ENCODE results near the gene ADGRD2.

Gene ADGRD2

GRCh38 chr9:124456341-124457078, 6.3 kb downstream of the ADGRD2 start:
- no peak for DNase-seq (ENCODE audit: low spot score)

- DNase-seq (ENCODE audit: low spot score): no peak
Observed at GRCh38 chr9:124457079-124457886, 7.0 kb downstream of the ADGRD2 start.

- no peak for DNase-seq (ENCODE audit: low spot score)
Observed at GRCh38 chr9:124457887-124458431, 7.7 kb downstream of the ADGRD2 start.

GRCh38 chr9:124458441-124458840, 8.2 kb downstream of the ADGRD2 start:
- DNase-seq (ENCODE audit: low spot score): no peak

- no peak for DNase-seq (ENCODE audit: low spot score)
Observed at GRCh38 chr9:124462739-124463138, 12.5 kb downstream of the ADGRD2 start.

GRCh38 chr9:124465736-124466135, 15.5 kb downstream of the ADGRD2 start:
- no peak for DNase-seq (ENCODE audit: low spot score)

- no peak for DNase-seq (ENCODE audit: low spot score)
Observed at GRCh38 chr9:124467410-124468060, 17.3 kb downstream of the ADGRD2 start.

GRCh38 chr9:124468061-124468740, 17.9 kb downstream of the ADGRD2 start:
- DNase-seq (ENCODE audit: low spot score): no peak

- no peak for DNase-seq (ENCODE audit: low spot score)
Observed at GRCh38 chr9:124469011-124469832, 19.0 kb downstream of the ADGRD2 start.

- no peak for DNase-seq (ENCODE audit: low spot score)
Observed at GRCh38 chr9:124470306-124470705, 20.1 kb downstream of the ADGRD2 start.

GRCh38 chr9:124470726-124471125, 20.5 kb downstream of the ADGRD2 start:
- no peak for DNase-seq (ENCODE audit: low spot score)

GRCh38 chr9:124471761-124472160, 21.5 kb downstream of the ADGRD2 start:
- DNase-seq (ENCODE audit: low spot score): no peak

GRCh38 chr9:124472770-124473169, 22.5 kb downstream of the ADGRD2 start:
- no peak for DNase-seq (ENCODE audit: low spot score)

- no peak for DNase-seq (ENCODE audit: low spot score)
Observed at GRCh38 chr9:124473310-124473709, 23.1 kb downstream of the ADGRD2 start.

- DNase-seq (ENCODE audit: low spot score): no peak
Observed at GRCh38 chr9:124474151-124474550, 23.9 kb downstream of the ADGRD2 start.

GRCh38 chr9:124475158-124475867, 25.1 kb downstream of the ADGRD2 start:
- no peak for DNase-seq (ENCODE audit: low spot score)

GRCh38 chr9:124475868-124476690, 25.8 kb downstream of the ADGRD2 start:
- DNase-seq (ENCODE audit: low spot score): no peak

- DNase-seq (ENCODE audit: low spot score): no peak
Observed at GRCh38 chr9:124477211-124477647, 27.0 kb downstream of the ADGRD2 start.

- DNase-seq (ENCODE audit: low spot score): no peak
Observed at GRCh38 chr9:124477648-124478285, 27.5 kb downstream of the ADGRD2 start.
